Measurements from ENCODE around the gene SIM2.

SIM2 gene

GRCh38 chr21:36766511-36766910 lies 67.6 kb downstream of the SIM2 start:
- DNase-seq (ENCODE audit: low read depth): no peak

- no peak for DNase-seq (ENCODE audit: low read depth)
These were observed 68.2 kb downstream of the SIM2 start for GRCh38 chr21:36767096-36767495.

- no peak for DNase-seq (ENCODE audit: low read depth)
These were observed 69.6 kb downstream of the SIM2 start for GRCh38 chr21:36768496-36768895.

- no peak for DNase-seq (ENCODE audit: low read depth)
These were observed 70.3 kb downstream of the SIM2 start for GRCh38 chr21:36769051-36769839.

GRCh38 chr21:36773117-36773516 lies 74.2 kb downstream of the SIM2 start:
- DNase-seq (ENCODE audit: low read depth): no peak

- DNase-seq (ENCODE audit: low read depth): no peak
These were observed 75.1 kb downstream of the SIM2 start for GRCh38 chr21:36773995-36774394.

GRCh38 chr21:36776981-36777617 lies 78.2 kb downstream of the SIM2 start:
- DNase-seq (ENCODE audit: low read depth): no peak

GRCh38 chr21:36780861-36781260 lies 81.9 kb downstream of the SIM2 start:
- no peak for DNase-seq (ENCODE audit: low read depth)

GRCh38 chr21:36783612-36784374 lies 84.9 kb downstream of the SIM2 start:
- no peak for DNase-seq (ENCODE audit: low read depth)

GRCh38 chr21:36784947-36785346 lies 86.0 kb downstream of the SIM2 start:
- DNase-seq (ENCODE audit: low read depth): no peak

GRCh38 chr21:36785615-36786014 lies 86.7 kb downstream of the SIM2 start:
- no peak for DNase-seq (ENCODE audit: low read depth)

GRCh38 chr21:36786186-36786585 lies 87.3 kb downstream of the SIM2 start:
- no peak for DNase-seq (ENCODE audit: low read depth)

GRCh38 chr21:36788120-36788638 lies 89.3 kb downstream of the SIM2 start:
- no peak for DNase-seq (ENCODE audit: low read depth)

- no peak for DNase-seq (ENCODE audit: low read depth)
These were observed 91.7 kb downstream of the SIM2 start for GRCh38 chr21:36790616-36791015.

GRCh38 chr21:36791180-36791579 lies 92.3 kb downstream of the SIM2 start:
- no peak for DNase-seq (ENCODE audit: low read depth)

- DNase-seq (ENCODE audit: low read depth): no peak
These were observed 93.0 kb downstream of the SIM2 start for GRCh38 chr21:36791695-36792470.

GRCh38 chr21:36792505-36792967 lies 93.6 kb downstream of the SIM2 start:
- no peak for DNase-seq (ENCODE audit: low read depth)

GRCh38 chr21:36796070-36796469 lies 97.2 kb downstream of the SIM2 start:
- no peak for DNase-seq (ENCODE audit: low read depth)

- DNase-seq (ENCODE audit: low read depth): no peak
These were observed 99.6 kb downstream of the SIM2 start for GRCh38 chr21:36798491-36798890.

Data from stimulated activated CD8-positive, alpha-beta memory T cell treated with anti-CD3 and anti-CD28 coated beads, Interleukin-7, amount 100 ng/mL, for 24 hours (primary cell).